GM12878 (cell line): ENCODE measurements around the gene DCUN1D3. TPM values are rescaled to one million over a fixed set of nuclear protein-coding genes. Genes with fewer than 3 reads are reported as not detected.

Experiments used
- GABPA ChIP-seq: IDR thresholded peaks from 2 replicates; pipeline ENCODE4 v1.6.1; 2014; ENCODE audit warnings: antibody characterized with exemption, low read depth, mild to moderate bottlenecking, inconsistent platforms
- HDGF ChIP-seq: fragments of 450-650 bp; IDR thresholded peaks from 2 replicates; pipeline ENCODE4 v1.6.1; 2016; ENCODE audit warnings: antibody characterized with exemption
- NFYA ChIP-seq: IDR thresholded peaks from 2 replicates; pipeline ENCODE4 v1.6.1; 2011; ENCODE audit warnings: low read depth, mild to moderate bottlenecking, low read length, improper control_type of control experiment, borderline replicate concordance
- NR2F1 ChIP-seq: fragments of 450-650 bp; conservative IDR thresholded peaks from 2 replicates; pipeline ENCODE4 v1.6.1; 2017; ENCODE audit warnings: mild to moderate bottlenecking
- RELA ChIP-seq: fragments of 450-650 bp; IDR thresholded peaks from 2 replicates; pipeline ENCODE4 v1.8.0; 2014; ENCODE audit warnings: borderline replicate concordance; ENCODE audit not compliant: partially characterized antibody
- TBL1XR1 ChIP-seq: IDR thresholded peaks from 2 replicates; pipeline ENCODE4 v1.6.1; 2012; ENCODE audit warnings: low read depth, low read length, improper control_type of control experiment
- polyA plus RNA-seq, 11 experiments: library from polyadenylated mRNA; depleted of rRNA in 4 of 11; unstranded in 6 of 11; stranded (reverse) in 5 of 11; fragments of >200 nt; fragmentation: Nextera tagmentation in 4 of 11; fragmentation: Illumina TruSeq in 1 of 11; extraction: Ambion mirVana in 4 of 11; extraction: Trizol in 1 of 11; gene quantifications; 1 replicate in 1 of 11; 2 replicates in 10 of 11; pipeline versions ENCODE4 v1.2.1 to v1.2.3, GENCODE V29; 2011 to 2016; ENCODE audit warnings: inconsistent platforms in 2 of 11, missing spikeins in 2 of 11, low read depth in 1 of 11
- total RNA-seq, 4 experiments: library from RNA; depleted of rRNA in 3 of 4; stranded (reverse); fragments of >200 nt in 3 of 4; fragmentation: Illumina TruSeq in 1 of 4; extraction: Trizol in 1 of 4; gene quantifications; 2 replicates each; pipeline versions ENCODE4 v1.2.1 to v1.2.3, GENCODE V29; 2013 to 2021
- TF ChIP-seq, protein P1 (sequence below): fragments of 450-650 bp; IDR thresholded peaks from 2 replicates; pipeline ENCODE4 v1.6.1; 2017; ENCODE audit warnings: borderline replicate concordance
- TF ChIP-seq, protein P2 (sequence below): fragments of 450-650 bp; conservative IDR thresholded peaks from 2 replicates; pipeline ENCODE4 v1.6.1; 2017; ENCODE audit warnings: mild to moderate bottlenecking, moderate library complexity
- TF ChIP-seq, protein P3 (sequence below): IDR thresholded peaks from 2 replicates; pipeline ENCODE4 v1.6.1; 2011; ENCODE audit warnings: low read depth, mild to moderate bottlenecking, low read length, moderate library complexity, borderline replicate concordance; ENCODE audit errors: extremely low read depth
- TF ChIP-seq, protein P4 (sequence below): fragments of 450-650 bp; IDR thresholded peaks from 2 replicates; pipeline ENCODE4 v1.6.1; 2016; ENCODE audit warnings: mild to moderate bottlenecking
- TF ChIP-seq, protein P5 (sequence below): fragments of 450-650 bp; IDR thresholded peaks from 2 replicates; pipeline ENCODE4 v1.6.1; 2018; ENCODE audit warnings: mild to moderate bottlenecking, low read depth, moderate library complexity; ENCODE audit not compliant: partially characterized antibody
- TF ChIP-seq, protein P6 (sequence below): fragments of 450-650 bp; IDR thresholded peaks from 2 replicates; pipeline ENCODE4 v1.6.1; 2016; ENCODE audit warnings: mild to moderate bottlenecking, moderate library complexity, borderline replicate concordance

Gene DCUN1D3
- total and polyA plus RNA-seq, 10 of the 15 experiments (the other 5 are each of a cell fraction or from before 2014, with no cell fraction given): 0.47 to 4.5 (median 1.9) TPM

DNA sequence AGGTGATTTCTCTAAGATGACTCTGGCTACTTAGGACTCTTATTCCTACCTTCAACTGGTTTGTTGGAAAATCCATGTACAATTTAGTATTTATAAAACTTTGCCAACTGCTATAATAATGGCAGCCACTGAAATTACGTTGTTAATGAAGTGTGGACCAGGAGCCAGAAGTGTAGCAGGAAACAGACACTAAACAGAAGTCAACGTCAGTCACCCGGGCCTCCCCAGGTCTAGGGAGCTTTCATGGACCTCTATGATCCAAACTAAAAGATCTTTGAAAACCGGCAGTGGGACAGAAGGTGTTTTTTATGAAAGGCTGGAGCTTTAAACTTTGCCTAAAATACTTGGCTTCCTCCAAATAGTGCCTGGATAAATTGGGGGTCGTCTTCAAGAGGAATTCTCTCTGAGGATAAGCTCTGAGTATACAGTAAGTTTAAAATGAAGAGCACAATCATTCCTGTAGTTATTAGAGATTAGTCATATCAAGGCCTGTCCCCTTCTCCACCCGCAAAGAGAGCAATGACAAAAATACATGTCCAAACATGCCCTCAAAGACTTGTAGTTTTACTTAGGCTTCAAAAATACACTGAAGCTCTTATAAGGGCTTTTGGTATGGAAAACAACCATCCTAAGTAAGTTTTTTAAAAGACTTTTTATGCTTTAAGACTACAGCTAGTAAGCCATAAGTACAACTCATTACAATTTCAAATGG, 34.6 kb downstream of the DCUN1D3 start (continued):
- TF ChIP-seq, protein P1, sequence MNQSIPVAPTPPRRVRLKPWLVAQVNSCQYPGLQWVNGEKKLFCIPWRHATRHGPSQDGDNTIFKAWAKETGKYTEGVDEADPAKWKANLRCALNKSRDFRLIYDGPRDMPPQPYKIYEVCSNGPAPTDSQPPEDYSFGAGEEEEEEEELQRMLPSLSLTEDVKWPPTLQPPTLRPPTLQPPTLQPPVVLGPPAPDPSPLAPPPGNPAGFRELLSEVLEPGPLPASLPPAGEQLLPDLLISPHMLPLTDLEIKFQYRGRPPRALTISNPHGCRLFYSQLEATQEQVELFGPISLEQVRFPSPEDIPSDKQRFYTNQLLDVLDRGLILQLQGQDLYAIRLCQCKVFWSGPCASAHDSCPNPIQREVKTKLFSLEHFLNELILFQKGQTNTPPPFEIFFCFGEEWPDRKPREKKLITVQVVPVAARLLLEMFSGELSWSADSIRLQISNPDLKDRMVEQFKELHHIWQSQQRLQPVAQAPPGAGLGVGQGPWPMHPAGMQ: no peak
- TF ChIP-seq NFYA: no peak
- peak; percentile 57; the same call in 1 of the 2 replicates for TF ChIP-seq GABPA
- TF ChIP-seq HDGF: no peak
- TF ChIP-seq RELA: no peak
- TF ChIP-seq, protein P2, sequence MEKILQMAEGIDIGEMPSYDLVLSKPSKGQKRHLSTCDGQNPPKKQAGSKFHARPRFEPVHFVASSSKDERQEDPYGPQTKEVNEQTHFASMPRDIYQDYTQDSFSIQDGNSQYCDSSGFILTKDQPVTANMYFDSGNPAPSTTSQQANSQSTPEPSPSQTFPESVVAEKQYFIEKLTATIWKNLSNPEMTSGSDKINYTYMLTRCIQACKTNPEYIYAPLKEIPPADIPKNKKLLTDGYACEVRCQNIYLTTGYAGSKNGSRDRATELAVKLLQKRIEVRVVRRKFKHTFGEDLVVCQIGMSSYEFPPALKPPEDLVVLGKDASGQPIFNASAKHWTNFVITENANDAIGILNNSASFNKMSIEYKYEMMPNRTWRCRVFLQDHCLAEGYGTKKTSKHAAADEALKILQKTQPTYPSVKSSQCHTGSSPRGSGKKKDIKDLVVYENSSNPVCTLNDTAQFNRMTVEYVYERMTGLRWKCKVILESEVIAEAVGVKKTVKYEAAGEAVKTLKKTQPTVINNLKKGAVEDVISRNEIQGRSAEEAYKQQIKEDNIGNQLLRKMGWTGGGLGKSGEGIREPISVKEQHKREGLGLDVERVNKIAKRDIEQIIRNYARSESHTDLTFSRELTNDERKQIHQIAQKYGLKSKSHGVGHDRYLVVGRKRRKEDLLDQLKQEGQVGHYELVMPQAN: no peak; the same call in 1 of the 2 replicates
- TF ChIP-seq, protein P3, sequence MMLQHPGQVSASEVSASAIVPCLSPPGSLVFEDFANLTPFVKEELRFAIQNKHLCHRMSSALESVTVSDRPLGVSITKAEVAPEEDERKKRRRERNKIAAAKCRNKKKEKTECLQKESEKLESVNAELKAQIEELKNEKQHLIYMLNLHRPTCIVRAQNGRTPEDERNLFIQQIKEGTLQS: no peak
- TF ChIP-seq, protein P4, sequence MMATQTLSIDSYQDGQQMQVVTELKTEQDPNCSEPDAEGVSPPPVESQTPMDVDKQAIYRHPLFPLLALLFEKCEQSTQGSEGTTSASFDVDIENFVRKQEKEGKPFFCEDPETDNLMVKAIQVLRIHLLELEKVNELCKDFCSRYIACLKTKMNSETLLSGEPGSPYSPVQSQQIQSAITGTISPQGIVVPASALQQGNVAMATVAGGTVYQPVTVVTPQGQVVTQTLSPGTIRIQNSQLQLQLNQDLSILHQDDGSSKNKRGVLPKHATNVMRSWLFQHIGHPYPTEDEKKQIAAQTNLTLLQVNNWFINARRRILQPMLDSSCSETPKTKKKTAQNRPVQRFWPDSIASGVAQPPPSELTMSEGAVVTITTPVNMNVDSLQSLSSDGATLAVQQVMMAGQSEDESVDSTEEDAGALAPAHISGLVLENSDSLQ: peak; percentile 58; the same call in 1 of the 2 replicates
- 0 out of 2 replicates have a peak, but pooled peaks have one; percentile 37 for TF ChIP-seq TBL1XR1
- TF ChIP-seq NR2F1: no peak
- TF ChIP-seq, protein P5, sequence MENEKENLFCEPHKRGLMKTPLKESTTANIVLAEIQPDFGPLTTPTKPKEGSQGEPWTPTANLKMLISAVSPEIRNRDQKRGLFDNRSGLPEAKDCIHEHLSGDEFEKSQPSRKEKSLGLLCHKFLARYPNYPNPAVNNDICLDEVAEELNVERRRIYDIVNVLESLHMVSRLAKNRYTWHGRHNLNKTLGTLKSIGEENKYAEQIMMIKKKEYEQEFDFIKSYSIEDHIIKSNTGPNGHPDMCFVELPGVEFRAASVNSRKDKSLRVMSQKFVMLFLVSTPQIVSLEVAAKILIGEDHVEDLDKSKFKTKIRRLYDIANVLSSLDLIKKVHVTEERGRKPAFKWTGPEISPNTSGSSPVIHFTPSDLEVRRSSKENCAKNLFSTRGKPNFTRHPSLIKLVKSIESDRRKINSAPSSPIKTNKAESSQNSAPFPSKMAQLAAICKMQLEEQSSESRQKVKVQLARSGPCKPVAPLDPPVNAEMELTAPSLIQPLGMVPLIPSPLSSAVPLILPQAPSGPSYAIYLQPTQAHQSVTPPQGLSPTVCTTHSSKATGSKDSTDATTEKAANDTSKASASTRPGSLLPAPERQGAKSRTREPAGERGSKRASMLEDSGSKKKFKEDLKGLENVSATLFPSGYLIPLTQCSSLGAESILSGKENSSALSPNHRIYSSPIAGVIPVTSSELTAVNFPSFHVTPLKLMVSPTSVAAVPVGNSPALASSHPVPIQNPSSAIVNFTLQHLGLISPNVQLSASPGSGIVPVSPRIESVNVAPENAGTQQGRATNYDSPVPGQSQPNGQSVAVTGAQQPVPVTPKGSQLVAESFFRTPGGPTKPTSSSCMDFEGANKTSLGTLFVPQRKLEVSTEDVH: no peak
- TF ChIP-seq, protein P6, sequence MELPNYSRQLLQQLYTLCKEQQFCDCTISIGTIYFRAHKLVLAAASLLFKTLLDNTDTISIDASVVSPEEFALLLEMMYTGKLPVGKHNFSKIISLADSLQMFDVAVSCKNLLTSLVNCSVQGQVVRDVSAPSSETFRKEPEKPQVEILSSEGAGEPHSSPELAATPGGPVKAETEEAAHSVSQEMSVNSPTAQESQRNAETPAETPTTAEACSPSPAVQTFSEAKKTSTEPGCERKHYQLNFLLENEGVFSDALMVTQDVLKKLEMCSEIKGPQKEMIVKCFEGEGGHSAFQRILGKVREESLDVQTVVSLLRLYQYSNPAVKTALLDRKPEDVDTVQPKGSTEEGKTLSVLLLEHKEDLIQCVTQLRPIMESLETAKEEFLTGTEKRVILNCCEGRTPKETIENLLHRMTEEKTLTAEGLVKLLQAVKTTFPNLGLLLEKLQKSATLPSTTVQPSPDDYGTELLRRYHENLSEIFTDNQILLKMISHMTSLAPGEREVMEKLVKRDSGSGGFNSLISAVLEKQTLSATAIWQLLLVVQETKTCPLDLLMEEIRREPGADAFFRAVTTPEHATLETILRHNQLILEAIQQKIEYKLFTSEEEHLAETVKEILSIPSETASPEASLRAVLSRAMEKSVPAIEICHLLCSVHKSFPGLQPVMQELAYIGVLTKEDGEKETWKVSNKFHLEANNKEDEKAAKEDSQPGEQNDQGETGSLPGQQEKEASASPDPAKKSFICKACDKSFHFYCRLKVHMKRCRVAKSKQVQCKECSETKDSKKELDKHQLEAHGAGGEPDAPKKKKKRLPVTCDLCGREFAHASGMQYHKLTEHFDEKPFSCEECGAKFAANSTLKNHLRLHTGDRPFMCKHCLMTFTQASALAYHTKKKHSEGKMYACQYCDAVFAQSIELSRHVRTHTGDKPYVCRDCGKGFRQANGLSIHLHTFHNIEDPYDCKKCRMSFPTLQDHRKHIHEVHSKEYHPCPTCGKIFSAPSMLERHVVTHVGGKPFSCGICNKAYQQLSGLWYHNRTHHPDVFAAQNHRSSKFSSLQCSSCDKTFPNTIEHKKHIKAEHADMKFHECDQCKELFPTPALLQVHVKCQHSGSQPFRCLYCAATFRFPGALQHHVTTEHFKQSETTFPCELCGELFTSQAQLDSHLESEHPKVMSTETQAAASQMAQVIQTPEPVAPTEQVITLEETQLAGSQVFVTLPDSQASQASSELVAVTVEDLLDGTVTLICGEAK: 0 out of 2 replicates have a peak, but pooled peaks have one; percentile 5
